GM21529 (cell line): Measurements from ENCODE around the gene VAPA.

Experiments used
- ATAC-seq: cut with Tn5 transposase; IDR thresholded peaks from one replicate; pipeline ENCODE4 v1.9.1; 2021; ENCODE audit not compliant: unreplicated experiment

The VAPA gene

GRCh38 chr18:9933865-9934264 is 20.0 kb downstream of the VAPA start:
- ATAC-seq = no peak

DNA sequence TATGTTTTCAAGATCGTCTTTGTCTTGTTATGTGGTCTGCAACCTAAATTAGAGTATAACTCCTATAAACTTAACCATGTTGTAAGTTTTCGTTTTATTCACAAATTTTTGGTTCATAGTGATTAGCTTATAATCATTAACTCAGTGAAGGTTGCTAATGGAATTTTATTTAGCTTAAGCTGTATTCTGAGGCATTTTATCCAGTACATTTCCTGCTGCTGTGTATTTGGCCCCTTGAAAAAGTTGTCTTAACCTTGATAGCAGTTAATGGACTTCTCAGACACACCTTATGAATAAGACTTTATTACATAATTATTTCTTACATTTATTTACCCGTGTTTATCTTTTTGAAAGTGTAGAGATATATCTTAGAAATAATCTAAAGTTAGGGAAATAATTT is 20.5 kb downstream of the VAPA start:
- no peak for ATAC-seq

DNA sequence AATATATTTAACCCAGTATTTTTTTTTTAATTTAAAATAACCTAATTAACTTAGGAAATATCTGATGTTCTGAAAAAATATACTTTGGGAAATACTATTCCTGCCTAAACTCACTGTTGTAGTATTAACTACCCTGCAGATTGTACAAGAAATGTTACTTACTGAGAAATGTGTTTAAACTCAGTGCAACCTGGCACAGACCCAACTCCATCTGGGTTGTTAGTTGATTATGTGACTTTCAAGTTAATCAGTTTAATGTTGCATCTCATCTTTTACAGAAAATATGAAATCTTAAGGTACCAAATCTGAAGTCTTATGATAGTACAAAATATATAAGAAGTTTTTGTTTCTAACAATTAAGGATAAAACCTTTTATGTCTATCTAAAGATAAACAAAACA is 27.3 kb downstream of the VAPA start:
- no peak for ATAC-seq

DNA sequence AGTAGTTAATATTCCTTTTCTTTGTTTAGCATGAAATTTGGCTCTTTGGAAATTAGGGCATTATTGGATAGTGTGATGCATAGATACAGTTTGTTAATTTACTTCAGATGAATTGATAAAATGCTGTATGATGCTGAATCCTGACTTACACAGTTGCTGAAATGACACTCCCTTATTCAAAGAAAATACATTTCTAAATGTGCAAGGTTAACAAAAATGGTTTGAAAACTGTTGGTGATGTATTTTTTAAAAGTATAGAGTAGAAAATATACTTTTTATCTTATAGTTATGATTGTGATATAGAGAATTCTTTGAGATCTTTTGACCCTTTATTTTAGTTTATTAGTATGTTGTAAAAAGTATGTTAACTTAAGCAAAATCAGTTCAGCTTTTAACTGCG is 27.8 kb downstream of the VAPA start:
- ATAC-seq = no peak

GRCh38 chr18:9943311-9943710 is 29.5 kb downstream of the VAPA start:
- no peak for ATAC-seq

GRCh38 chr18:9944805-9945204 is 31.0 kb downstream of the VAPA start:
- ATAC-seq = no peak

- ATAC-seq = no peak
These were observed 33.0 kb downstream of the VAPA start for GRCh38 chr18:9946831-9947230.

GRCh38 chr18:9947248-9947647 is 33.4 kb downstream of the VAPA start:
- no peak for ATAC-seq

- no peak for ATAC-seq
These were observed 35.5 kb downstream of the VAPA start for GRCh38 chr18:9949315-9949714.

GRCh38 chr18:9949861-9950260 is 36.0 kb downstream of the VAPA start:
- no peak for ATAC-seq

GRCh38 chr18:9950289-9951016 is 36.6 kb downstream of the VAPA start:
- ATAC-seq = no peak

DNA sequence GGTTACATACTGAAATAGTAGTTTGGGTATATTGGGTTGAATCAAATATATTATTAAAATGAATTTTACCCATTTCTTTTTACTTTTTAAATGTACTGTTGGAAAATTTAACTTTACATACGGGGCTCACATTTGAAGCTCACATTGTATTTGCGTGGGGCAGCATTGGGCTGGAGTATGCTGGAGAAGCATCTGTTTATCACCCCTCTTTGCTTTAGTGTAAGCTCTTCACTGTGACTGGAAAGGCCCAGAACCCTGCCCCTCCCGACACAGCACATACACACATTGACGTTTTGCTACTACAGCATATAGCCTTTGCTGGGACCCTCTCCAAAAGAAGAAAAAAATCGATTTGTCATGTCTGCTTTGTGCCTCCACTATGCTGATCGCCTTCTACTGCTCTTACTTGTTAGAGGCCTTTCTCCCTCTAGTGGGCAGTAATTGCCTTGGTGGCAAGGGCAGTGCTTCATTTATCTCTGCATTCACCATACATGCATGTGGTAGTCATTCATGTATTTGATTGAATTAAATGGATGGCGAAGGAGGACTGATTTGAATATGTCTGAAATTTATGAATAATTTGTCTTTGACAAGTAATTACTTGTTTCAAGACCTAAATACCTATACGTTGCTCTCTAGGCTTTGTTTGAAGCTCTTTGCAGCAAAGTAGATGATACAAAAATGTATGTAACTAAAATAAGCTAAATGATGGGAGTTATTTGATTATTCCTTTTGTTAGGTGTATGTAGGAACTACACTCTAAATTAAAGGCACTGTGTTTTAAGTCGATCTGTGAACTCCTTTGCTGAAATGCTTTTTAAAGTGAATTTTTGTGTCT is 37.4 kb downstream of the VAPA start:
- ATAC-seq = no peak

- no peak for ATAC-seq
These were observed 39.0 kb downstream of the VAPA start for GRCh38 chr18:9952633-9953416.

GRCh38 chr18:9958861-9959399 is 45.1 kb downstream of the VAPA start:
- ATAC-seq = no peak

DNA sequence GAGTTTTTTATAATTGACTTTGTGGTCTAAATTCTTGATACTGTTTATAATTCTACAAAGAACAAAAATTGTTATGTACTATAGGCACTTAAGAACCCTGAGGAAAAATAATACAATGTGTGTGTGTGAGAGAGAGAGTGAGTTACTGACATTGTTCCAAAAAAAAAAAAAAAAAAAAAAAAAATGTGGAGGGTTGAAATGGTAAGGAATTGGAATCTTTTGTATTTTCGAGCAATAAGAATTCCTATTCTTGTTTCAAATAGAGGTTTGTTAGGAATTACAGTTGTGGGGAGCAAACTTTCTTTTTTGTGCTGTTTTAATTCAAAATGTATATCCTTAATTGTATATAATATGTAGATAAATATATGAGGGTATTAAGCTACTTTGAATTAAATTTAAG is 45.7 kb downstream of the VAPA start:
- no peak for ATAC-seq

GRCh38 chr18:9960258-9960904 is 46.6 kb downstream of the VAPA start:
- ATAC-seq = no peak

DNA sequence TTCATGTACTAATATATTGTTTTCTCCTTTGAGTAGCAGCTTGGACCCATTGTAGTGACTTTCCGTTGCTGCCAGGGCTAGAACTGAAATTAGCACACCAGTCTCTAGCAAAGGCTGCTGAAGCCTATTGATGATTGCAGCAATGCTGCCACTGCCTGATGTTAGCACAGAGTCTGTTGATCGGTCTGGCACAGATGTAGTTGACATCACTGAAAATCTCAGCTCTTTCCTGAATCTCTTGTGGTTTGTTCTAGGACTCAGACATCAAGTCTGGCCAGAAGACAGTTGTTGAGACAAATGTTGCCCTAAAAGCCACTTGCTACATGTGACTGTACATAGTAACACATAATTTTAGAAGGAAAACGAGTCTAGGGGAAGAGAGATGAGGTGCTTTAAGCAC is 47.2 kb downstream of the VAPA start:
- no peak for ATAC-seq

DNA sequence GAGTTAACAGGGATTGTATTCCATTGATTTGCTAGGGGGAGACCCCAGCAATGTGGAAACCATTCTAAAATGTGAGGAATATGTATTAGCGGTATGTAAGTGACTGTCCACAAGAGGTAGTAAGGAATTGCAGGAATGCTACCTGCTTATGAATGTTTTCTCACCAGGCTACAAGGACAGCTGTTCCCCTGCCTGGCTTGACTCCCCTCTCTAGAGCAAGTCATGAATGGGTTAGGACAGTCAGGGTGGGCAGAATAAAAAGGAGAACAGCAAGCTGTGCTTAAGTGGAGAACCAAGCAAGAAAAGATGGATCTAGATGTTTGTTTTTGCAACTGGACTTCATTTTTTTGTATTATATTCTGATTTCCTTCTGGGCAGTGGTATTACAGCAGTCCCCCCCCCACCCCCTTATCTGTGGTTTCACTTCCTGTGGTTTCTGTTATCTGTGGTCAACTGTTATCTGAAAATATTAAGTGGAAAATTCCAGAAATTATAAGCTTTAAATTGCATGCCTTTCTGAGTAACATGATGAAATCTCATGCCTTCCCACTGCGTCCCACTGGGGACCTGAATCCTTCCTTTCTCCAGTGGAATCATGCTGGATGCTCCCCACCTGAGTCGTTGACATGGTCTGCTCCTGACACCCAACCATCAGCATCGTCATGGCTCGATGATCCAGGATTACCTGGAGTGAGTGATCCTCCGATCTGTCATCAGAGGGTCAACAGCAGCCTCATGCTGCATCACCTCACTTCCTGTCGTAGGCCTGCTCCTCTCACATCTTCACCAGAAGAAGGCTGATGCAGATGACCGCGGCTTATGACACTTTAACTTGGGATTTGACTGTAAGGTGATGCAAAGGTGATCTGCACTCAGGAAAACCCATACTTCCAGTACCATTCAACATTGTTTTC is 52.2 kb downstream of the VAPA start:
- ATAC-seq = no peak

DNA sequence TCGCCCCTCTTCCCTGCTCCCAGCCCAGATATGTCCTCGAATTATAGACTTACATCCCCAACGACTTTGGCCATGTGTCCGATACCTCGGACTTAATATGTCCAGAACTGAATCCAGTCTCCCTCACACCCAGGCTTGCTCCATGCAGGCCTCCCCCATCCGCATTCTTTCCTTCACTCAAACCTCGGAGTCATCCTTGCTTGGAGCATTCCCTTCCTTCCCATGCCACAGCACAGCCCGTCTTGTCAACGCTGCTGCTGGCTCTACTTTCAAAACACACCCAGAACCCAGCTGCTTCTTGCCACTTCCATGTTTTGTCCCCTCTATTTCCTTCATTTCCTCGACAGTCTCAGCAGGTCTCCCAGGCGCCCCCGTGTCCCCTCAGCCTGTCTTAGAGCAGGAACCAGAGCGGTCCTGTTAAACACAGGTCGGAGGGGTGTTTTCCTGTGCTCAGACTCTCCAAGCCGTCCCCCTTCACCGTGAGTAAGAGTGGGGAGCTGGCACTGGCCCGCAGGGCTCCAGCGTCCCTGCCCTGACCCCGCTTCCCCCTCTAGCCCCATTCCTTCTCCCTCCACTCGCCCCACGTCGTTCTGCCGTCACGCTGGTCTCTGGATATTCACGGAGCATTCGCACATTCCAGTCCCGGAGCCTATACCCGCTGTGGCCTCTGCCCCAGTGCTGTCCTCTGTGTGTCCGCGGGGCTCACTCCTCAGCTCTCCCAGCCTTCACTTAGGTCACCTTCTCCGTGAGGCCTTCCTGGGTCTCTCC is 54.4 kb downstream of the VAPA start:
- no peak for ATAC-seq
